Esophagus (tissue), 2 donors: ENCODE measurements around the gene TM9SF3. TPM values are rescaled to one million over a fixed set of nuclear protein-coding genes. Genes with fewer than 3 reads are reported as not detected.

Source experiments
- H3K27ac ChIP-seq, 2 donors: one replicate each; pipeline ENCODE4 v1.5.1; 2013; ENCODE audit warnings: low read depth in 2 of 2, mild to moderate bottlenecking in 2 of 2, inconsistent platforms in 1 of 2, low read length in 1 of 2, moderate library complexity in 1 of 2
- H3K27me3 ChIP-seq, 2 donors: one replicate each; pipeline ENCODE4 v1.6.1; 2013; ENCODE audit warnings: low read length in 2 of 2, control low read depth in 1 of 2, mild to moderate bottlenecking in 1 of 2; ENCODE audit not compliant: insufficient read depth in 2 of 2, control insufficient read depth in 1 of 2
- H3K36me3 ChIP-seq, 2 donors: one replicate each; pipeline ENCODE4 v1.6.1; 2013; ENCODE audit warnings: low read length in 1 of 2; ENCODE audit not compliant: control insufficient read depth in 2 of 2, insufficient read depth in 2 of 2
- H3K4me1 ChIP-seq, 2 donors: one replicate each; pipeline ENCODE4 v1.6.1; 2013; ENCODE audit warnings: low read length in 1 of 2; ENCODE audit not compliant: control insufficient read depth in 2 of 2, insufficient read depth in 2 of 2
- H3K4me3 ChIP-seq, 2 donors: one replicate each; pipeline ENCODE4 v1.5.1; 2013; ENCODE audit warnings: low read length in 2 of 2, mild to moderate bottlenecking in 2 of 2, low read depth in 1 of 2, moderate library complexity in 1 of 2
- H3K9me3 ChIP-seq, 2 donors: one replicate each; pipeline ENCODE4 v1.6.1; 2013; ENCODE audit warnings: mild to moderate bottlenecking in 2 of 2, low read depth in 1 of 2, low read length in 1 of 2, moderate library complexity in 1 of 2; ENCODE audit not compliant: control insufficient read depth in 2 of 2, insufficient read depth in 1 of 2
- WGBS, 2 donors: extraction: QIAGEN DNeasy Blood & Tissue Kit; methylation state at CpG; one replicate each; pipeline ENCODE4 v1.1.7; 2013; 5-methylcytosine and 5-hydroxymethylcytosine counted together
- polyA plus RNA-seq, 2 donors: library from polyadenylated mRNA; stranded (reverse); fragments of 200-250 nt; gene quantifications; one replicate each; pipeline ENCODE4 v1.2.3, GENCODE V29; 2013
- donor health status: healthy with polysubstance abuse.
- donor health status: Bipolar disorder and iron deficiency.

TM9SF3 gene
- polyA plus RNA-seq, 2 donors: 21.0 to 29.6 TPM

DNA sequence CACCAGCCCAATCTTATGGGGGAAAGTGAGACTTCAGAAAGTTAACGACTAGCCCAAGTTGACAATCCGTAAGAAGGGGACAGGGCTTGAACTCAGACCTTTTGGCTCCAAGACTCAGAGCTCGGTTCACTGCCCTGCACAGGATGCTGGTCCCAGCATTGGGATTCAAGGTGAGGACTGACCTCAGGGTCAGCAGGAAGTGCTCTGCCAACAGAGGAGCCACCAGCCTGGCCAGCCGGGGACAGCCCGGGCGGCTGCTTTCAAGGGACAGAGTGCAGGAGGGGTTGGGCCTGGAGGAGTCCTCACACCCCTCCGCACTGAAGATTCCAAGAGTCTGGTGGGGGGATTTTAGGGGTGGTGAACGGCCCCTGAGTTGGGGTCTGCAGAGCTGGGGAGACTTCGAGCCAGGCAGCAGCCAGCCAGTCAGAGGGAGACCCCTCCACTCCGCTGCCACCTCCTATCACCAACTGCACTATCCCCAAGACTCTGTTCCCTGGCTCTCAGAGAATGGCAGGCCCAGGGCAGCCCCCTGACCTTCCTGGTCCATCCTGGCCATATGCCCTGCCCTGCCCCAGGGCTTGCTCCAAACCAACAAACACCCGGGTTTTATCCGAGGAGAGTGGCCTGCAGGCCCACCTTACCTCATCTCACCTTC, 92.8 kb downstream of the TM9SF3 start:
- H3K9me3 ChIP-seq: no peaks in the 10 kb centered on the region
- H3K4me1 ChIP-seq: no peaks in the 10 kb centered on the region
- H3K27ac ChIP-seq: no peak overlapping the region
- no peaks in the 10 kb centered on the region for H3K27me3 ChIP-seq
- 87 to 90% methylated on average over 12 of the region's 12 CpGs for WGBS, 2 donors
- H3K36me3 ChIP-seq: no peaks in the 10 kb centered on the region
- H3K4me3 ChIP-seq: no peak overlapping the region

DNA sequence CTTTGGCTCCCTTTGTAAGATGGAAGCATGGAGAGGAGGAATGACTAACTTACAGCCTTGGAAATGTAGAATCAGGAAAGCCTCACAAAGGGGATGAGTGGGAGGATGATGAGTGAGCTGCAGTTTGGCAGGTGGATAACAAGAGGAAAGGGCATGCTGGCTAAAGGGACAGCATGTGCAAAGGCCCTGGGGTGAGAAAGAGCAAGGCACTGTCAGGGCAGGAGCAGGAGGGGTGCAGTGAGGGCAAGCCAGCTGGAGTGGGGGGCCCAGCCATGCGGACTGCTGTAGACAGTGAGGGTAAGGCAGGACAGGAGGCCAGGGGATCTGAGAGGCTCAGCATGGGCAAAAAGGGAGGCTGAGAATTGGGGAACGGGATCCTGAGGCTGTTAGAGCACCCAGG, 93.6 kb downstream of the TM9SF3 start:
- Histone ChIP-seq H3K27ac (no peak overlapping the region), H3K9me3 (no peaks in the 10 kb centered on the region), H3K4me1 (no peaks in the 10 kb centered on the region), H3K27me3 (no peaks in the 10 kb centered on the region), H3K36me3 (no peaks in the 10 kb centered on the region), H3K4me3 (no peak overlapping the region)
- WGBS, 2 donors: 79 to 85% methylated on average over 2 of the region's 2 CpGs

DNA sequence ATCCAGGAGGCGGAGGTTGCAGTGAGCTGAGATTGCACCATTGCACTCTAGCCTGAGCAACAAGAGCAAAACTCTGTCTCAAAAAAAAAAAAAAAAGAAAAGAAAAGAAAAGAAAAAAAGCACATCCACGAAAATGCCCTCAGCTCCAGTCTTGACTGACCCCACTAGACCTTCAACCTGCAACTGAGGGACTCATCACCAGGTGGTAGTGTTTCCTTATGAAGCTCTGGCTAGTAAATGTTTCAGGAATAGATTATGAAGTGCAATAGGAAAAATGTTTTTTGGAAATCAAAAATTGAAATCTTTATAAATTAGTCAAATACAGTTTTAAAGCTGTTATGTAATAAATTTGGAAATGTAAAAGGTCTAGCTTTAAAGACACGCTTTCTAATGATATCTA, 95.5 kb downstream of the TM9SF3 start:
- Histone ChIP-seq H3K27ac (no peak overlapping the region), H3K4me3 (no peak overlapping the region), H3K4me1 (no peaks in the 10 kb centered on the region), H3K9me3 (no peaks in the 10 kb centered on the region), H3K36me3 (no peaks in the 10 kb centered on the region), H3K27me3 (no peaks in the 10 kb centered on the region)
- WGBS, 2 donors: 64 to 75% methylated on average over 3 of the region's 3 CpGs

DNA sequence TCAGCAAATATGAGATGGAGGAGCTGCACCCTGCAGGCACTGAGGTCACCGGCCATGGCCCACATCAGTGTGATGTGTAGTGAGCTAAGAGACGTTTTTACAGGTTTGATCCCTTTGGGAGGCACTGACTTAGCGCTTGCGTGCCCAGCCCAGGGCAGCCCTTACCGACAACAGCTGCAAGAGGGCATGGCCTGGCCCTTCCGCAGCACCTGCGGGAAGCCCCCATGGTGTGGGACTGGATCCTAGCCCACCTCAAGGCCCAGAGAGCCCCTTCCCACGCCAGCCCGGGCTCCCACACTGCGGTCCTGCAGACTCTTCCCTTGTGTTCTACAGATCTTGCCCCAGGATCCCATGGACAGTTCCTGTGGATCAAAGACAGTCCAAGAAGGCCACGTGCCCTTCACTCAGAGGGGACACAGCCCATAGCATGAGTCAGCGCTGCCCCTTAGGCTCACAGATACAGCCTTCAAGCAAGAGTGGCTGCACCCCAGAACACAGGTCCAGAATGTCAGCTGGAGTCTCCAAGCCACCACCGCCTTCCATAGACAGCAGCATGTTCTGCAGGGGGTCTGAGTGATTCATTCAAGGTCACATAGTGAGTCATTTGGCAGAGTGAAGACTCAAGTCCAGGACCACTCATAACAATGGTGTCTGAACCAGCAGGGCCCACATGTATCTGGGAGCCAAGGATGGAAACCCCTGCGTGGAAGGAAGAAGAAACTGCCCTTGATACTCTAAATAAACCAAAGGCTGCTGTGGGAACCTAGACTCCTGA, 98.5 kb downstream of the TM9SF3 start:
- no peak overlapping the region for H3K27ac ChIP-seq
- no peaks in the 10 kb centered on the region for H3K9me3 ChIP-seq
- H3K4me3 ChIP-seq: no peak overlapping the region
- no peaks in the 10 kb centered on the region for H3K4me1 ChIP-seq
- WGBS, 2 donors: 86 to 89% methylated on average over 14 of the region's 14 CpGs
- no peaks in the 10 kb centered on the region for H3K36me3 ChIP-seq
- no peaks in the 10 kb centered on the region for H3K27me3 ChIP-seq

DNA sequence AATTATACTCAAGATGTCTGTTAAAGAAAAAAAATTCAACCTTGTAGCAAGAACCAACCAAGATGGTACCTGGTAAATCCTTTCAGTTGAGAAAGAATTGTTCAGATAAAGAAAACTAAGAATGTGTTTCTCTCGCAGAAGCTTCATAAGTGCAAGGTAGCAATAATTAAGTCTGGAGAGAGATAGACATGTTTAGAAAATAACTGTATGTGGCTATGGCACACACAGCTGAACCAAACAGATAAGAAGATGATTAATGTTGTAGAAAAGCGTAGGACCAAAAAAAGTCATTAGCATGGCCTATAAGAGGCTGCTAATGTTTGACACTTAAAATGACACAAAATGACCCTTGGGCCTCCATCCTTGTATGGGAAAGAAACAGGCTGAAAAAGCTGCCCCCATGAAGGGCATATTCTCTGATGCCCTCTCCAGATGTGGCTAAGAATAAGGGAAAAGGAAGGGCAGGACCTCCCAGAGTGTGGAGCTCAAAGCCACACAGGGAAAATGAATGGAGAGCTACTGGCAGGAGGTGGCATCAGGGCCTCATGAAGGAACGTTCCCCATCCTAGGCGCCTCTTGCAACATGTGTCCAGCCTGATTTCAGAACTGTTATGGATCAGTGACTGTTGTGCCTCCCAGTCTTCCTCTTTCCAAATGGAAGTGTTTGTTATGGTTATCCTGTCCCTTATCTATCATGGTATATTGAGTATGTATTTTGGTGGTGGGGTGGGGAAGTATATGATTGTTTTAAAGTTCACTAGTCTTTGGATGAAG, 103.8 kb downstream of the TM9SF3 start:
- 67 to 68% methylated on average over 4 of the region's 4 CpGs for WGBS, 2 donors
- H3K27me3 ChIP-seq: no peaks in the 10 kb centered on the region

DNA sequence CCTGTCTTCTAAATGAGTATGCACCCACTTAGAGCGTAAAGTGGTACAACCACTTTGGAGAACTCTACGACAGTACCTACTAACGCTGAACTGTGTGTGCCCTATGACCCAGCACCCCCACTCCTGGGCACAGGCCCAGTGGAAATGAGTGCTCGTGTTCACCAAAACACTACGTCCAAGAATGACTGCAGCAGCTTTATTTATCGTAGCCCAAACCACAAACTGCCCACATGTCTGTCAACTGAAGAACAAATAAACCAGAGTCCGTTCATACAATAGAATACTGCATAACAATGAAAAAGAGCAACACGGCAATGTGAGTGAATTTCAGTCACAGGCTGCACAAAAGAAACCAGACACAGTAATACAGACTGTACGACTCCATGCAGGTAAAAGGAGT, 108.5 kb downstream of the TM9SF3 start:
- Histone ChIP-seq H3K36me3 (no peaks in the 10 kb centered on the region), H3K27me3 (no peaks in the 10 kb centered on the region), H3K27ac (no peak overlapping the region), H3K9me3 (peaks cover 0 to 4% of the 10 kb centered on the region in 2 donors), H3K4me1 (peaks cover 0 to 2% of the 10 kb centered on the region in 2 donors), H3K4me3 (no peak overlapping the region)
- 74 to 80% methylated on average over 9 of the region's 9 CpGs for WGBS, 2 donors

More for the DNA sequence above, 103.8 kb downstream of the TM9SF3 start:
- H3K9me3 ChIP-seq: no peaks in the 10 kb centered on the region
- H3K4me1 ChIP-seq: no peaks in the 10 kb centered on the region
- H3K4me3 ChIP-seq: no peak overlapping the region
- H3K36me3 ChIP-seq: no peaks in the 10 kb centered on the region
- H3K27ac ChIP-seq: no peak overlapping the region

DNA sequence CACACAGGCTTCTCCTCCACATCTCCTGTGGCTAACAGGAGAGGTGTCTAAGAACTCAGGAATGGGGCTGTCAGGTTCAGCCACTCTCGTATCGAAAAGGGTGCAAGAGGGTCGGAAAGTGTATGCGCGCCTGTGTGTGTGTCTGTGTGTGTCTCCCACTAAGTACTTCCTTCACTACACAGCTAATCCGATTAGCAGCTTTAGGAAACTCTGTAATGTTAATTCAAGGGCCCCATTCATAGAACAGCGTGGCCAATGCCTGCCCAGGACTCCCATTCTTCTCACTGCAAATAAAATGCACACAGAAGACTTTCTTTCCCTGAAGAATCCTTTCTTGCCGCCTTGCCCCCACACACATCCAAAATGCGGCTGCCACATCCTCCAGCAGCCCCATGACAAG, 112.9 kb downstream of the TM9SF3 start:
- H3K9me3 ChIP-seq: peaks cover 0 to 4% of the 10 kb centered on the region in 2 donors
- H3K4me3 ChIP-seq: no peak overlapping the region
- H3K36me3 ChIP-seq: no peaks in the 10 kb centered on the region
- WGBS, 2 donors: 81% methylated on average over 9 of the region's 9 CpGs
- H3K27me3 ChIP-seq: no peaks in the 10 kb centered on the region
- H3K4me1 ChIP-seq: peaks cover 0 to 2% of the 10 kb centered on the region in 2 donors
- H3K27ac ChIP-seq: no peak overlapping the region

DNA sequence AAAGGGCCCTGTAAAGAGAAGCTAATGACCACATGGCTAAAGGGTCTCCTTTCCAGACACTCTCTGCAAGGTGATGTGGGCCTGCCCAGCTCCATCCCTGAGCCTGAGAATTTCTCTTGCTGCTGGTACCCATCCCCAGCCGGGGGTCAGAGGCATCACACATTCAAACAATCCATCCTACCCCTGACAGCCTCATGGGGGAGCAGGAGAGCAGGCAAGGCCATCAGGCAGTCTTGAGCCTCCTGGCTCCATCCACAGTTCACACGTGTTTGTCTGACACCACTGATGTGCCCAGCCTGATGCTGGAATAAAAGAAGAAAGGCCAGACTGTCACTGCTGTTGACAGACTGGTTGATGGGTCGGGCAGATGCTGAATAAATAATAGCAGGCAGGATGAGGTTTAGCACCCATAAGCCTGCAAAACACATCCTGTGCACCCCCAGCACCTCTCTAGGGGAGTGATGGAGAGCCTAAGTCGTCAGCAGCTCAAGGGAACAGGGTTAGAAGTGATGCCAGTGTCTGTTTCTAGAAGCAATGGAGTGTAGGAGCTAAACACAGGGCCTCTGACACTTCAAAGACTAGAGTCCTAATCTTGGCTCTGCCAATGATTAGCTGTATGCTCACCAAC, 116.6 kb downstream of the TM9SF3 start:
- no peaks in the 10 kb centered on the region for H3K27me3 ChIP-seq
- no peaks in the 10 kb centered on the region for H3K36me3 ChIP-seq
- WGBS, 2 donors: 24 to 28% methylated on average over 4 of the region's 4 CpGs

DNA sequence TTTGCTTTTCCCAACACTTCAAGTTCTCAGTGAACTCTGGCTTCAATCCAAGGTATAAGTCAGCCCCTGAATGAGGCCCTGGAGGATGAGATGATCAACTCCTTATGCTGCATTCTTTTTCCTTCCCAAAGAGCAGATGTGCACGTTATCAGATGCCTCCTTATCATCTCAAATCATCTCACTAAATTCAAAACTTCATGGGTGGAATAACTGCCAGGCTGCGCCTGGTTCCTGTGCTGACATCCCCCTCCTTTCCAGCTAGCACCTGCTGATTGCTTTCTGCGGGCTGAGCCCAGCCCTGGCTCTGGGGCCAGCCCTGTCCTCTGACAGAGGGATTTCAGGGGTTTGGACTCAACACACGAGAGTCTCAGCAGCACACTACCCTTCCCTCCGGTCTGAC, 118.0 kb downstream of the TM9SF3 start:
- Histone ChIP-seq H3K4me1 (no peaks in the 10 kb centered on the region), H3K27me3 (no peaks in the 10 kb centered on the region), H3K9me3 (peaks cover 0 to under 1% of the 10 kb centered on the region in 2 donors), H3K27ac (no peak overlapping the region), H3K4me3 (no peak overlapping the region), H3K36me3 (no peaks in the 10 kb centered on the region)
- WGBS, 2 donors: 51 to 64% methylated on average over 5 of the region's 5 CpGs

More for the DNA sequence above, 116.6 kb downstream of the TM9SF3 start:
- Histone ChIP-seq H3K9me3 (peaks cover 0 to 4% of the 10 kb centered on the region in 2 donors), H3K27ac (no peak overlapping the region), H3K4me3 (no peak overlapping the region), H3K4me1 (no peaks in the 10 kb centered on the region)
